NCI-H2196 treated with DMSO at 0.1 percent for 48 hours (cell line): ENCODE measurements around the gene STX18.
"Not testable (repeated sequence)": the region's sequence is repeated elsewhere in the genome, so short reads cannot be mapped to it uniquely, and the experiment has no call there.

Experiments
- DNase-seq: peaks from one replicate; lab custom pipeline; 2025; ENCODE audit not compliant: unreplicated experiment; lab: John Stamatoyannopoulos, UW

STX18 gene

DNA sequence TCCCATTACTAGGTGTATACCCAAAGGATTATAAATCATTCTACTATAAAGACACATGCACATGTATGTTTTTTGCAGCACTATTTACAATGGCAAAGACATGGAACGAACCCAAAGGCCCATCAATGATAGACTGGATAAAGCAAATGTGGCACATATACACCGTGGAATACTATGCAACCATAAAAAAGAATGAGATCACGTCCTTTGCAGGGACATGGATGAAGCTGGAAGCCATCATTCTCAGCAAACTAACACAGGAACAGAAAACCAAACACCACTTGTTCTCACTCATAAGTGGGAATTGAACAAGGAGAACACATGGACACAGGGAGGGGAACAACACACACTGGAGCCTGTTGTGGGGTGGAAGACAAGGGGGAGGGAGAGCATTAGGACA lies 31.2 kb downstream of the STX18 start:
- not testable (repeated sequence) for DNase-seq

DNA sequence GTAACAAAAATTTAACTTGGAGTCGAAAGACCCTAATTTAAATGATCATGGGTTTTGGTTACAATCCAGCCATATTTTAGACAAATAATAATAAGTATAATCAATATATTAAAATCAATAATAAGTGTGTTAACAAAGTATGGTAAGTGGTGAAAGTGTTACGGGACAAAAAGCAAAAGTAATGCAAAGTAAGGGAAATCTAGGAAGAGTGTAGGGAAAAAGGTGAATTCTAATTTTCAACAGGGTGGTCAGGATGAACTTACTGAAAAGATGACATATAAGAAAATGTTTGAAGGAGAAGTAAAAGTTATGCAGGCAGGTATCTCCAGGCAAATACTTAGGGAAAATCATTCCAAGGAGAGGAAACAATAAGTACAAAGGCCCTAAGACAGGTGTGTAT lies 32.3 kb downstream of the STX18 start:
- DNase-seq: no peak

GRCh38 chr4:4507923-4508322 lies 33.9 kb downstream of the STX18 start:
- no peak for DNase-seq

- DNase-seq: no peak
These were observed 34.4 kb downstream of the STX18 start for GRCh38 chr4:4507403-4507802.

DNA sequence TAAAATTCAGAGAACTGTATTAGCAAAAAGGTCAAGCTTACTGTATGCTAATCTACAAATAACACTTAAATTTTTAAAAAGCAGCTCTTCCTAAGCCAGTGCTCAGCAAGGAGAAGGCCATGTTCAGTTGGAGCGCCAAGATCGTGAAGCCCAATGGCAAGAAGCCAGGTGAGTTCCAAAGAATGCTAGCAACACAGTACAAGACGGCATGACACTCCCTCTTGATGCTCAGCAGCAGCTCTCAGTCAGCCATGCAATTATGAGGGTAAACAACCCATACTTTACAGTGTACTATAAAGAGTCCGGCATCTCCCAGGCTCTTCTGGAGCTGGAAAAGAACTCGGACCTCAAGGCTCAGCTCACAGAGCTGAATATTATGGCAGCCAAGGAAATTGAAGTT lies 34.9 kb downstream of the STX18 start:
- no peak for DNase-seq

GRCh38 chr4:4505211-4505610 lies 36.6 kb downstream of the STX18 start:
- DNase-seq: not testable (repeated sequence)

DNA sequence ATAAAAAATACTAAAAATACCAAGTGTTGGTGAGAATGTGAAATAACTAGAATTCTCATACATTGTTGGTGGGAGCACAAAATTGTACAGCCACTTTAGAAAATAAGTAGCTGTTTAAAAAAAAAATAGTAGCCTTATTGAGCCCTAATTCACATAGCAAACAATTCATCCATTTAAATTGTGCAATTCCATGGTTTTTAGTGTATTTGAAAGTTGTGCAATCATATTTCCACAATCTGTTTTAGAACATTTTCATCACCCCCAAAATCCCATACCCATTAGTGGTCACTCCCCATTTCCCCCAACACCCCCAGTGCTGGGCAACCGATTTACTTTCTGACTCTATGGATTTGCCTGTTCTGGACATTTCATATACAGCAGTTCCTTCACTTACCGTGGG lies 37.1 kb downstream of the STX18 start:
- no peak for DNase-seq

GRCh38 chr4:4502694-4503311 lies 39.0 kb downstream of the STX18 start:
- DNase-seq: no peak

DNA sequence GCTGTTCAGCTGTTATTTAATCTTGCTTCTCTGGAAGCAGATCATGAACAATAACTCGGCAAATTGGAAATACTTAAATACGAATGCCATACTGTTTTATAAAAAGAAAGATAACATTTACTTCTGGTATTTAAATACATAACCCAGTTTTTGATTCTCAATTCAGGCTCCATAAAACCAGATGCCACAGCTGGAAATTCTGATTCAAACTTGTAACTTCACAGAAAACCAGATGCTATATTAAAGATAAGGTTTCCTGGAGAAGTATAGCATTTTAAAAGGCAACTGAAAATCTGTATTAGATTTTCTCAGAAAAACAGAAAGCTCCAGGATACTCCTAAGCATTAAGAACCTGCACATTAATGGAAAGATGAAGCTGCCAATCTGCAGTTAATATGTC lies 40.2 kb downstream of the STX18 start:
- no peak for DNase-seq

GRCh38 chr4:4499438-4500123 lies 42.3 kb downstream of the STX18 start:
- DNase-seq: no peak

DNA sequence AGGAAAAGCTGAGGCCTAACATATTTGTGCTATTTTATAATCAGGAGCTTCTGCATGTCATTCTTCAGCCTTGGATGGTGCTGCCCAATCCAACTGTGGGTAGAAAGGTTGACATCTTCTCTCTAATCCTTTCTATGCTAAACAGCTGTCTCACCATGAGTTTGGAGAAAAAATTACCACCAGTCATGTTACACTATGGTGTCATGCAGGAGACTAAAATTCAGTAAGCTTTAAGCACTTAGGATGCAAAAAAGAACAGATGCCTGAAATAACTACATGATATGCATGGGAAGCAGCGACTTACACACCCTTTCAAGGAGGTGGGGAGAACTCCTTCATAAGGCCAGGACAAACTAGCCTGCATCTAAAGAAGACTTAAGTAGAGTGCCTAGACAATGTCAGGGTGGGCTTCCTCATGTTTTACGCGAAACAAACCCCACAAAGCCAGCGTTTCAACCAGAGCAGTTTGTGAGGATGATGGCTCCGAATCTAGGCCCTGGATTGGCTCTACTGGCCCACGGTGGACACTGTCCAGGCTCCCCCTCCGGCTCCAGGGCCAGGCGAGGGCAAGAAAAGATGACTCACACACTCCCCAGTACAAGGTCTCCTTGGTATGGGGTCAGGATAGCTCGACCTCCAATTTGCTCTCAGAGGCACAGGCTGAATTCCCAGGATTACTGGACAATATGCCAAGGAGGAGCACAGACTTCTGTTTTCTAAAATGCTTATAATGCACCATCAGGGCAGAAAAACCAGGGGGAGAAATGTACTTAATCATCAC lies 45.1 kb downstream of the STX18 start:
- DNase-seq: no peak

- DNase-seq: no peak
These were observed 47.0 kb downstream of the STX18 start for GRCh38 chr4:4494882-4495281.

GRCh38 chr4:4492161-4492847 lies 49.5 kb downstream of the STX18 start:
- DNase-seq: no peak

- no peak for DNase-seq
These were observed 50.4 kb downstream of the STX18 start for GRCh38 chr4:4491396-4491893.

DNA sequence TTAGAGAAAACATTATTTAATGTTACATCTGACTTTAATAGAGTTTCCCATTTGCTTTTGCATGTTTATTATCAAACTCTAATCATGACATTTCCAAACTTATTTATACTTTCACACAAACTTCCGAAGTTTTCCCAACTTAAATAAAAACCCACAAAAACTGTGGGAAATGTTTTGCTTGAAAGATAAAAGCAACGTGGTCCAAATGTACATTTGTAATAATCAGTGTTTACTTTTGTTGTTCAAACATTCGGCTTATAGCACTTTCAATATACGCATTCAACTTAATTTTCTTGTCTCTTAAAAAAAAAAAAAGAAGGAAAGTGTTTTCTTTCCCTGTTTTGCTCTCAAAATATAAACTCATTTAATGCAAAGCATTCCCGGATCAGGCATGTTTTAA lies 51.0 kb downstream of the STX18 start:
- no peak for DNase-seq

DNA sequence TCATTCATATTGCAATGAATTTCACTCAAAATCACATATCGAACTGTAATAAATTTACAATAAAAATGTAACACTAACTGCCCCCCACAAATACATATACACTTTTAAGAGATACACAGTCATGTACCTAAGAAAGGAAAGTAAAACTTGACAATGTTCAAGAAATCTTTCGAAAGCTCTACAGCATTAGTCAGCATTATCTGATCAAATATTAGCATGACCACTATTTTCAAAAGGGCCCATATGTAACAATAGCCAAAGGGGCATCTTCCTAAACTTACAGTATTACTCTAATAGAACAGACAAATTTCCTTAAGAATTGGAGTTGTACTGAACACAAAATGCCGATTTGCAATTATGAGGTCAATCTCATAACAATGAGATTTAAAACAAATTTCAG lies 51.8 kb downstream of the STX18 start:
- no peak for DNase-seq

- peak; percentile 39 for DNase-seq
These were observed 53.1 kb downstream of the STX18 start for GRCh38 chr4:4488405-4489404.

GRCh38 chr4:4486969-4487368 lies 54.9 kb downstream of the STX18 start:
- no peak for DNase-seq

DNA sequence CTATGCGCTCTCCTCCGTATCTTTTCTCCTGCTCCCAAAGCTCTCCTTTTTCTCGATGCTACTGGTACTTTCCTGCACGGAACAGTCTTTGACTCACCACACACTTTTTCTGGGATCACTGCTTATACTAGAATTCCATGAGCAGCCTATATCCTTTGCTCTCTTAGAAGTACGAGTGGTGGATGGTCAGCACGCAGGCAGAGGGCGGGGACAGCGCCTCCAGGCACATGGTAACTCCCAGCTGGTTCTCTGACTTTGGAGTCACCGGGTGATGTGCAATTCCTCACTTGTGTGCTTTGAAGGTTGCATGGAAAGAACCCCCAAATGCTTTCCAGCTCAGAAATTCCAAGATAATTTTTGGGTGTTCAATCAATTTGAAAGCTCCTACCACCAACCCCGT lies 56.0 kb downstream of the STX18 start:
- no peak for DNase-seq

DNA sequence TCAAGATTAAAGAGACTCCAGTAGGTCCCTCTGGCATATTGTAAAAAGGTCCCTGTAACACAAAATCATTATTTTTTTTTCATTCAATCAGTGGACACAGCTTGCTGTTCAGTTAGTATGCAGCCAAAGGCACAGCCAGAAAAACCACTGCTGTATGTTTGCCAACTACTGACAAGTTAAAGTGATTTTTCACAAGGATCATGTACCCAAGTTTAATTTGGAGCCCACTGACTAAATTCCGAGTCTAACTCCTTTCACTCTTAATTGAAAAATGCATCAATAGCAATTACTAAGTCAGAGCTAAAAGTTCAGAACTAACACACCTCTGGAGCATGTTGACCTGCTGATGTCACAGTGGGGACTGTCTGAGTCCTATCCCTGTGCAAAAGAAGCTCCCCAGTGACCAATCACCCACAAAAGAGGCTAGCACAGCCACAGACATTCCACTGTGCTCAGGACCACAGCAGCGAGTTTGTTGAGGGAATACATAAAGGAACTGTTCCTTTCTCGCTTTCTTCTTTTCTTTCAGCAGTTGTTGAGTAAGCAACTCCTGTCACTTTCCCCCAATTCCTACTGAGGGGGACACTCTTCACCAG lies 60.4 kb downstream of the STX18 start:
- DNase-seq: no peak
